Stimulated activated CD4-positive, alpha-beta T cell treated with anti-CD3 and anti-CD28 coated beads, TNF-alpha, amount 100 ng/mL, for 24 hours (primary cell): Measurements from ENCODE around the gene SUPT4H1.

ENCODE experiments used
- DNase-seq, 3 experiments: peaks; one replicate each; pipeline ENCODE4 v3.0.0-alpha.2; 2020; ENCODE audit warnings: low read depth in 3 of 3

SUPT4H1 gene

DNA sequence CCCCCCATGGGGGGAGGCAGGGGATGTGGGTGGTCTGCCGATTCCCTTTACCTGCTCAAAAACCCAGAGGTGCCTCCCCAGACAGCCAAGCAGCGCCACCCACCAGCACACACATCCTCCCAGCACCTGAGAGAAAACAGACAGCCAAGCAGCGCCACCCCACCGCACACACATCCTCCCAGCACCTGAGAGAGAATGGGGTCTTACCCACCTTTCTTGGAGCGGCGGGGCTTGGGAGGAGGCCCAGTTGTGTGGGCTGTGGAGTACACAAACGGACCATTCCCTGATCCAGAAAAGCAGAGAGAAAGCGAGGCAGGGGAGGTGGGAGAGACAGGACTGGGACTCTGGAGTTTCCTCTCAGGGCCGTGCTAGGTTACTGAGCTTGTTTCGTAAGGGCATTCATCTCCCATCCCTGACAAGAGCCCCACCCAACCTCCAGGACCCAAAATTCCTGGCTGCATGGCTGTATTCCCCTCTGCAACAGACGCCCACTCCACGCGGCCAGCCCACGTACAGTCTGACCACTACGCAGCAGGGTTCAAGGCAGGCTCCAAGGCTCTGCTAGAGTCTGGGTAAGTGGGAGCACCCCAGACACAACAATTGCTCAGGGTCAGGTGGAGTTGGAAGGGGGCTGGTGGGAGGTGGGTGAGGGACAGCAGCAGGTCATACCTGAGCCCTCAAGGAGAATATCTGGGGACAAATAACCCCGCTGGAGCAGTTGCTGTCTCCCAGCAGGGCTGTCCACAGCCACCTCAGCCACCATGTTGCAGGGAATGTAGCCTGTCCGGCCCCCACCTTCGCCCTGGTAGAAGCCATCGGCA lies 45.7 kb downstream of the SUPT4H1 start:
- no peak for DNase-seq

GRCh38 chr17:58305626-58306025 lies 46.4 kb downstream of the SUPT4H1 start:
- DNase-seq = no peak

- DNase-seq = no peak
These were observed 47.1 kb downstream of the SUPT4H1 start for GRCh38 chr17:58304750-58305486.

DNA sequence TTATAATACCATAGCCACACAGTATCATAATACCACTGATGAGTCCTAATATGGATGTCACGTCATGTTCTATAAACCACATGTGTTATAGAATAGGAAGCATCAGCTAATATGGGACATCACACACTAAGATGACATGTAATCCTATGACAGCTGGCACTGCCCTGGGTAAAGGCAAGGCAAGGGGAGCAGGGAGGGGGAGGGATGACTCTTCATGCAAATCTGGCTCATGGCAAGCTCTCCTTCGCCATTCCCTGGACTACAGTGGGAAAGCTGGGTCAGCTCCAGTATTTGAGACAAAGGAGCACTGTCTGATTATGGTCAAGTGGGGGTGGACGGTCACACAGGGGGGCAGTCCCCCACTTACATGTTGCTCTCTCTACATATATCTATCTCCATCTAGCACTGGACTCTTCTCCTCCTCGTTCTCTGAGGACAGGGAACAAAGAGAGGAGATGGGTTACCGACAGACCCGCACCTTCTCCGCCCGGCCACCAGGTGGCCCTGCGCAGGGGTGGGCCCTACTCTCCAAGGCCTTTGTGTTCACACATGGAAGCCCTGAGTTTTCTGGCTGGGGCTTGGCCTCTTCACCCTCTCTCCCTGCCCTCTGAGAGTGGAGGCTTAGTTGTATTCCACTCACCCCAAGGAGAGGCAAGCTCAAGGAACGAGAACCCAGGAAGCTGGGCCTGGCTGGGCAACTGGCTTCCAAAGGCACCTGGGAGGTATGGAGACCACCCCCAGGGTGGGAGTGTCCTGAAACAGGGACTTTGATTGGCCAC lies 47.8 kb downstream of the SUPT4H1 start:
- peak in 1 of 3 experiments; percentile 63 for DNase-seq

GRCh38 chr17:58302919-58303585 lies 48.9 kb downstream of the SUPT4H1 start:
- no peak for DNase-seq

- no peak for DNase-seq
These were observed 49.7 kb downstream of the SUPT4H1 start for GRCh38 chr17:58302171-58302918.

DNA sequence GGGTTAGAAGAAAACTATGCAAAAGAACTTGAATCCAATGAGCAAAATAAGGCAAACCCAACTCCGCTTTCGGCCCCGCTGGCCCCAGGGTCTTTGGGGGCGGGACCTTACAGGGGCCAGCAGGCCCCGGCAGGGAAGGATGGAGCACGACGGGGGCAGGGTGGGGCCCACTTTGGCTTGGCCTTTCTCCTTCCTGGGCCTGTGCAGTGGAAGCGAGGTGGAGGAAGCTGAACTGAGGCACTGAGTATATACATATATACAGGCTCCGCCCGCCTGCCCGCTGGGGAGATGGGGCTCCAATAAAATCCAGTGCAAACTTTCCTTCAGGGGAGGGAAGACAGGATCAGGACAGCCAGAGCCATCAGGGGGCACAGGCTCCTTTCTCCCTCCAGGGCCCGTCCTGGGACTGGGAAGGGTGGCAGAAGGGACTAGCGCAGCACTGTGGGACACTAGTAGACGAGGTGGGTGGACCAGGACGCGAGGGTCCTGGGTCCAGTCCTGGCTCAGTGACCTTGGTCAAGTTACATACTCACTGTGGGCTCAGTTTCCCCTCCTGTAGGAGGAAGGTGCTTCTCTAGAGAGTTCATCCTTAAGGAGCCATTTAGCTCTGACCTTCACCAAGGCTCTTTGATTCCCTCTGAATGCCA lies 50.4 kb downstream of the SUPT4H1 start:
- DNase-seq = no peak

DNA sequence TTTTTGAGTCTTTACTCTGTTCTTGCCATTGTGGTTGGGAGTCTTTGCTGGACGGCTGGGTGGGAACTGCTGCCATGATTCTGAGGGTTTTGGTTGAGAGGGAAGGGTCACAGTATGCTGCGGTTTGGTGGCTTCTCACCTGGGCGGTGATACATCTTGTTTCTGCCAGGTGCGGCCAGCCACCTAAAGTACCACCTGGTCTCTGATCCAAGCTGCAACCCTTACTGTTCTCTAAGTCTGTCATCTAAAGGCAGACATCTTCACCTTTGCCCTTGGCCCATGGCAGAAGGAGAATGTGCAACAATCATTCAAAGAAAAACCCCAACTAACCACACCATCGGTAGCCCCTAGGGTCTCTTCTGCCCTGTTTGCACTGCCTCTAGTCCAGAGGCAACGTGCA lies 51.7 kb downstream of the SUPT4H1 start:
- DNase-seq = no peak
